VCaP (cell line): ENCODE results near the gene COL26A1.
"Not testable (repeated sequence)": the region's sequence is repeated elsewhere in the genome, so short reads cannot be mapped to it uniquely, and the experiment has no call there.

Source experiments
- H3K27ac ChIP-seq: fragments of 450-650 bp; 2 replicates; pipeline ENCODE4 v1.5.1; 2017
- CTCF ChIP-seq: fragments of 450-650 bp; conservative IDR thresholded peaks from 2 replicates; pipeline ENCODE4 v1.5.1; 2017; ENCODE audit warnings: mild to moderate bottlenecking, moderate library complexity

COL26A1 gene

GRCh38 chr7:101465576-101466196 is 103.0 kb downstream of the COL26A1 start:
- no peak for TF ChIP-seq CTCF
- no peak overlapping the region for H3K27ac ChIP-seq

DNA sequence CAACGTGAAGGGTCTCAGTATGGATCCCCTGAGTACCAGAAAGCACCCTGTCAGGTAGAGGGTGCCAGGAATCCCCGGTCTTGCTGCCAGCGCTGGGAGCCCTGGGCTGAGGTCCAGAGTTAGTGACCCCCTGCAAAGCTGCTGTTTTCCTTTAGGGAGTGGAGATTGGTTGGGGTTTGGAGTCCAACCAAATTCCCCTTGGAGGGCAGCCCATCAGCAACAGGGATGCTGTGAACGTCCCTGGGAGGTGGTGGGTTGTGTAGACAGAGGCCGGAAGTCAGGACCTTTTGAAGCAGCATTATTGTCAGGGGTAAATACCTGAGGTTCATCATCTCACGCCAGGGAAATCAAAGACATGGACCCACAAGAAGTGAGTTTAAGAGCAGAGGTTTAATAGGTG is 104.2 kb downstream of the COL26A1 start:
- no peak for TF ChIP-seq CTCF

GRCh38 chr7:101468546-101469275 is 106.0 kb downstream of the COL26A1 start:
- TF ChIP-seq CTCF, result no peak
- no peak overlapping the region for H3K27ac ChIP-seq

More for the DNA sequence above, 104.2 kb downstream of the COL26A1 start:
- H3K27ac ChIP-seq, result no peak overlapping the region

GRCh38 chr7:101470668-101471487 is 108.2 kb downstream of the COL26A1 start:
- no peak for TF ChIP-seq CTCF
- H3K27ac ChIP-seq, result no peak overlapping the region

GRCh38 chr7:101474178-101474577 is 111.5 kb downstream of the COL26A1 start:
- TF ChIP-seq CTCF, result no peak
- H3K27ac ChIP-seq, result no peak overlapping the region

- H3K27ac ChIP-seq, result not testable (repeated sequence)
Measured at GRCh38 chr7:101475691-101476090, 113.0 kb downstream of the COL26A1 start.

- TF ChIP-seq CTCF, result no peak
- H3K27ac ChIP-seq, result no peak overlapping the region
Measured at GRCh38 chr7:101479217-101479616, 116.5 kb downstream of the COL26A1 start.

DNA sequence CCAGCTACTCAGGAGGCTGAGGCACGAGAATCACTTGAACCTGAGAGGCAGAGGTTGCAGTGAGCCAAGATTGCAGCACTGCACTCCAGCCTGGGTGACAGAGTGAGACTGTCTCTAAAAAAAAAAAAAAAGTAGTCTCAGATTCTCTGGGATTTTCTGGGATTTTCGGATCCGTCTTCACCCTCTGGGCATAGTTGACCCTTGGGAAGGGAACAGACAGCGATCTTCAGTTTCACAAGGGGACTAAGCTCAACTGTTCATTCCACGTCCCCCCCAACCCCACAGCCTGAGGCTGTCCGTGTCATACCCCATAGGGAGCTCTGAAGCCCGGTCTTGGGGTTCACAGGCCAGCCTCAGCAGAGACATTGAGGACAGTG is 123.4 kb downstream of the COL26A1 start:
- H3K27ac ChIP-seq, result not testable (repeated sequence)
